ENCODE results near the gene SYT2. TPM values are rescaled to one million over a fixed set of nuclear protein-coding genes. Genes with fewer than 3 reads are reported as not detected.

Gene SYT2
- total and polyA plus RNA-seq, 8 donors: under 0.01 to 0.03 (median 0.03) TPM; not detected in 4

- ATAC-seq (no peak), DNase-seq (no peak), FAIRE-seq (no peak)
- Histone ChIP-seq H3K27ac (no peak overlapping the region), H3K27me3 (no peaks in the 10 kb centered on the region), H3K36me3 (no peaks in the 10 kb centered on the region), H3K9me3 (no peaks in the 10 kb centered on the region), H3K4me3 (no peak overlapping the region), H3K4me1 (no peaks in the 10 kb centered on the region)
- intact Hi-C loops (cut with DNase I): no loop called here
- TF ChIP-seq, protein P1, sequence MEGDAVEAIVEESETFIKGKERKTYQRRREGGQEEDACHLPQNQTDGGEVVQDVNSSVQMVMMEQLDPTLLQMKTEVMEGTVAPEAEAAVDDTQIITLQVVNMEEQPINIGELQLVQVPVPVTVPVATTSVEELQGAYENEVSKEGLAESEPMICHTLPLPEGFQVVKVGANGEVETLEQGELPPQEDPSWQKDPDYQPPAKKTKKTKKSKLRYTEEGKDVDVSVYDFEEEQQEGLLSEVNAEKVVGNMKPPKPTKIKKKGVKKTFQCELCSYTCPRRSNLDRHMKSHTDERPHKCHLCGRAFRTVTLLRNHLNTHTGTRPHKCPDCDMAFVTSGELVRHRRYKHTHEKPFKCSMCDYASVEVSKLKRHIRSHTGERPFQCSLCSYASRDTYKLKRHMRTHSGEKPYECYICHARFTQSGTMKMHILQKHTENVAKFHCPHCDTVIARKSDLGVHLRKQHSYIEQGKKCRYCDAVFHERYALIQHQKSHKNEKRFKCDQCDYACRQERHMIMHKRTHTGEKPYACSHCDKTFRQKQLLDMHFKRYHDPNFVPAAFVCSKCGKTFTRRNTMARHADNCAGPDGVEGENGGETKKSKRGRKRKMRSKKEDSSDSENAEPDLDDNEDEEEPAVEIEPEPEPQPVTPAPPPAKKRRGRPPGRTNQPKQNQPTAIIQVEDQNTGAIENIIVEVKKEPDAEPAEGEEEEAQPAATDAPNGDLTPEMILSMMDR (IDR thresholded peaks at IDR 0.05): no peak
- WGBS, 2 donors: 88 to 92% methylated on average over 9 of the region's 9 CpGs
Observed at GRCh38 chr1:202682477-202682876, 27.8 kb downstream of the SYT2 start.

- Histone ChIP-seq H3K36me3 (no peaks in the 10 kb centered on the region), H3K27ac (no peak overlapping the region), H3K27me3 (no peaks in the 10 kb centered on the region), H3K4me3 (no peak overlapping the region), H3K9me3 (no peaks in the 10 kb centered on the region), H3K4me1 (no peaks in the 10 kb centered on the region)
- no peak for ATAC-seq
- no peak for DNase-seq
- TF ChIP-seq, protein P1 (IDR thresholded peaks at IDR 0.05): no peak
- FAIRE-seq: no peak
- intact Hi-C loops (cut with DNase I): no loop called here
- WGBS, 2 donors: 66 to 78% methylated on average over 11 of the region's 11 CpGs
Observed at GRCh38 chr1:202681736-202682420, 28.4 kb downstream of the SYT2 start.

GRCh38 chr1:202680586-202681352 is 29.5 kb downstream of the SYT2 start:
- H3K9me3 ChIP-seq: no peaks in the 10 kb centered on the region
- H3K4me3 ChIP-seq: no peak overlapping the region
- FAIRE-seq (no peak), DNase-seq (no peak), ATAC-seq (no peak)
- H3K36me3 ChIP-seq: no peaks in the 10 kb centered on the region
- TF ChIP-seq, protein P1 (IDR thresholded peaks at IDR 0.05): no peak
- H3K4me1 ChIP-seq: no peaks in the 10 kb centered on the region
- H3K27ac ChIP-seq: no peak overlapping the region
- intact Hi-C loops (cut with DNase I): no loop called here
- H3K27me3 ChIP-seq: no peaks in the 10 kb centered on the region
- WGBS, 2 donors: 84 to 94% methylated on average over 2 of the region's 2 CpGs

DNA sequence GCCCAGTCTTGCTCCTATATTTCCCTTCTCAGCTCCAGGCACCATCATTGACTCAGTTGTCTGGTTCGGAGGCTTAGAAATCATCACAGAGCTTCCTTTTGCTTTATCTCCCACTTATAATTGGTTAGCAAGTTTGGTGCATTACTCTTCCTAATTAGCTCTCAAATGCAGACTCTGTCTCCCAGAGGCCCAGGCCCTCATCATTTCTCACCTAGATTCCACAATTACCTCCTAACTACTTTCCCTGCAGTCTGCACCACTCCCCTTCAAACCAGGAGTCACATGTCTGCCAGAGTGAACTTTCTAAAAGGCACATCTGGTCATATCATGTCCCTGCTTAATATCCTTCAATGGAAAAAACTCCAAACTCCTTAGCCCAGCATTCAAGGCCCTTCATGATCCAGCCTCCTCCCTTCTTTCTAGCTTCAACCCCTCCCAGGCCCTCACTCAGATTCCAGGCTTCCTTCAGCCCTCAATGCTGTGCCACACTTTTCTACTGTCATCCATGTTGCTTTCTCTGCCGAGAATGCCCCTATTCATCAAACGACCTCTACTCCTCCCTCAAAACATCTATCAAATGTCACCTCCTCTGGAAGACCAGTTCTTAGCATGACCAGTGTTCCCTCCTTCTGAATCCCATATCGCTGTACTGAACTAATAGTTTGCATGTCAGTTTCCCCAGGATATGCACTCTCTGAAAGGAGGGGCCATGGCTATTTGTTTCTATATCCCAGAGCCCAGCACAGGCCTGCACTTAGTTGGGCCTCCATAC is 30.7 kb downstream of the SYT2 start:
- Histone ChIP-seq H3K4me3 (no peak overlapping the region), H3K4me1 (no peaks in the 10 kb centered on the region), H3K27me3 (no peaks in the 10 kb centered on the region), H3K36me3 (no peaks in the 10 kb centered on the region), H3K9me3 (no peaks in the 10 kb centered on the region), H3K27ac (no peak overlapping the region)
- FAIRE-seq: no peak
- TF ChIP-seq, protein P1 (IDR thresholded peaks at IDR 0.05): no peak
- DNase-seq: no peak
- WGBS, 2 donors: 59 to 66% methylated on average over 4 of the region's 4 CpGs
- intact Hi-C loops (cut with DNase I): no loop called here
- ATAC-seq: no peak
